Camera-type eye (tissue), 1 donor: ENCODE data around the gene PRKAA2. TPM values are rescaled to one million over a fixed set of nuclear protein-coding genes. Genes with fewer than 3 reads are reported as not detected.

Experiments used
- total RNA-seq: library from RNA; depleted of rRNA; stranded (reverse); fragments of >200 nt; gene quantifications from one replicate; pipeline ENCODE4 v1.2.3, GENCODE V29; 2014

Gene PRKAA2
- 32.7 TPM for total RNA-seq

GRCh38 chr1:56644919-56645676 is at the start of gene PRKAA2:
Gene PRKAA2 (plus strand): TSS chr1:56645314. CDS start chr1:56645388, 74 bp downstream.

Other genes with a start within 250 kb of the PRKAA2 start
- 132 TPM for gene PLPP3, start 65.8 kb upstream of the PRKAA2 start, total RNA-seq
- 11.4 TPM for gene FYB2, start 174.1 kb downstream of the PRKAA2 start, total RNA-seq
- not detected for gene C8A, start 209.5 kb downstream of the PRKAA2 start, total RNA-seq